GM11168 (cell line): ENCODE data around the gene FIGNL2.

ENCODE experiments used
- in situ Hi-C: fragments of 300-500 bp; cut with MboI; formaldehyde crosslinking; loops from one replicate; pipeline ENCODE4 v1.12.0; 2022; ENCODE audit warnings: low sequenced_read_pairs; ENCODE audit not compliant: unreplicated experiment

FIGNL2 gene

DNA sequence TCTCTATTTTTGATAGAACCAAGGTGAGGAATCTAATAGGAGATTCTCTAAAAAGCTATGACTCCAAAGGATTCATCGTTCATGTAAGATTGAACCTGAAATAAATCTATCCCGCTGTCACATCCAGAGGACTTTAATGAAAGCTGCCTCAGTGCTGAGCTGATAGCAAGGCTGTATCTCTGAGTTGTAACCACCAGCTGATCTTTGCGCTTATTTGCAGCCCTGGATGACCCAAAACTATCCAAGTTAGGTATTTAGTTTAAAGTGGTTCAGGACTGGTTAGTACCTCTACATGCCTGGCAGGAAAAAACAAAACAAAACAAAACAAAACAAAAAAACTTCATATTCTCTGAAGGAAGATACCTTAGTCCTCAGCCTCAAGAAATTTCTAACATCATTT lies 30.6 kb upstream of the FIGNL2 start:
- in situ Hi-C loops, result no loop called here

DNA sequence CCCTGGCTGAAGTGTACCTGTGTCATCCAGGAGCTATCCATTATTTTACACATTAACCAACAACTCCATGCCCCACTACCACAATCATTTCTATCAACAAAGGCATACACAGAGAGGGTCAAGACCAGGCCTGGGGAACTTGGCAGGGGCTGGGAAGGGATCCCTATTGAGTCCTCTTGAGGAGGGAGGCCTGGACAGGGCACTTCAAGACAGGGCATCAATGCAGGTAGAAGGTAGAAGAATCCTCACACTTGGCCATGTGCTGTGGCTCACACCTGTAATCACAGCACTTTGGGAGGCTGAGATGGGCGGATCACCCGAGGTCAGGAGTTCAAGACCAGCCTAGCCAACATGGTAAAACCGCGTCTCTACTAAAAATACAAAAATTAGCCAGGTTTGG lies 26.0 kb upstream of the FIGNL2 start:
- in situ Hi-C loops, result no loop called here

DNA sequence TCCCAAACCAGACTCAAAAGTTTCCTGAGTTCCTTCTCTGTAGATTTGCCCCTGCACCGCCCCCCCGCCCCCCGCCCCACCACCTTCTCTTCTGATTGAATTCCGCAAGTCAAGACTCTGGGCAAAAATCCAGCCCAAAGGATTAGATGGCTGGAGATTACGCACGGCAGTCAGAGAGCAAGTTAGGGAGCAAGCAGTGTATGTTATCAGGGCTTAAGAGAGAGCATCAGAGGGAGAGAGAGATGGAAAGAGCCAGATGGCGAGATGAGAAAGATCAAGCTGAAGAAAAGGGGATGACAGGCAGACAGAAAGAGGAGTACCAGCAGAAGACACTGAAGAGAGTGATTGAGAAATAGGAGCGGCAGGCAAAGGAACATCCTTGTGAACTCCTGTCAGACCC lies 25.5 kb upstream of the FIGNL2 start:
- in situ Hi-C loops, result no loop called here

DNA sequence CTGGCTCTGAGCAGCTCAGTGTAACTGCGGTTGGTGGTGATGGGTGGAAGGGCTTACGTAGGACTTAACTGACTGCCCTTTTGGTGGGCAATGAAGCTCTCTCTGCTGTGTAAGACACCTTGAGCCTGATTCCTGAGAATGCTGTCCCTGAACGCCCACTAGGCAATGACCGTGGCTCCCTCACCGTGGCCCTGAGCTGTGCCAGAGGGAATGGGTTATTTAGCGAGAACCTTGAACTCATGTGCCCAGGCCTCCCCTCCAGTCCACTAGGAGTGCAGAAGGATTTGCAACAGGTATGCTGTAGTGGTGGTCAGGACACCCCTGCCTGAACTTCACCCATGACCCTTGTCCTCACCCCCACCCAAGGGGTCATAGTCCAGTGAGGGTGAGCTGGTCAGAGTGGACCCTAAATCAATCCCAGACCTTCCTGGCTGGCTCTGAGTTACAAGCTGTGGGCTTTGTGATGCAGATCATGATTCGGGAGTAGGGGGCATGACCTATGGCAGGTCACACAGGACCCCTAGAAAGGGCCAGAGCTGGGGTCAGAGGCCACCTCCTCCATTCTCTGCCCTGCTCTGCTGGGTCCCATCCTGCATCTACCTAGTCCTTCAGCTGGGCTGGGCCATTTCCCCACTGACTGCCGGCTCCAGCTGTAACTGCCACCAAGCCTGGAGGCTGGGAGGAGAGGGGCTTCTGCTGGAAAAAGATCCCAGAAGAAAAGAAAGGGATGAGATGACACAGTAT lies 24.9 kb upstream of the FIGNL2 start:
- in situ Hi-C loops, result no loop called here

DNA sequence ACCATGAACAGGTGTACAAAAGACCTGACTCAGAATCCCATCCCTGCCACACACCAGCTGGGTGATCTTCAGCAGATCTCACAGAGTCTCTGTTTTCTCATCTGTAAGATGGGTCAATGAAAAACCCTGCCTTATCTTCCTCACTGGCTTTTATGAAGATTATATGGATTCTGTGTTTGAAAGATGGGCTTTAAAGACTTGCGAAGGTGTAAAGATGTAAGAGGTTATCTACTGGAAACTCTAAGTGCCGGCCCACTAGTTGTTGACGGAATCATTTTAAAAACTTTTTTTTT lies 24.1 kb upstream of the FIGNL2 start:
- in situ Hi-C loops, result no loop called here

DNA sequence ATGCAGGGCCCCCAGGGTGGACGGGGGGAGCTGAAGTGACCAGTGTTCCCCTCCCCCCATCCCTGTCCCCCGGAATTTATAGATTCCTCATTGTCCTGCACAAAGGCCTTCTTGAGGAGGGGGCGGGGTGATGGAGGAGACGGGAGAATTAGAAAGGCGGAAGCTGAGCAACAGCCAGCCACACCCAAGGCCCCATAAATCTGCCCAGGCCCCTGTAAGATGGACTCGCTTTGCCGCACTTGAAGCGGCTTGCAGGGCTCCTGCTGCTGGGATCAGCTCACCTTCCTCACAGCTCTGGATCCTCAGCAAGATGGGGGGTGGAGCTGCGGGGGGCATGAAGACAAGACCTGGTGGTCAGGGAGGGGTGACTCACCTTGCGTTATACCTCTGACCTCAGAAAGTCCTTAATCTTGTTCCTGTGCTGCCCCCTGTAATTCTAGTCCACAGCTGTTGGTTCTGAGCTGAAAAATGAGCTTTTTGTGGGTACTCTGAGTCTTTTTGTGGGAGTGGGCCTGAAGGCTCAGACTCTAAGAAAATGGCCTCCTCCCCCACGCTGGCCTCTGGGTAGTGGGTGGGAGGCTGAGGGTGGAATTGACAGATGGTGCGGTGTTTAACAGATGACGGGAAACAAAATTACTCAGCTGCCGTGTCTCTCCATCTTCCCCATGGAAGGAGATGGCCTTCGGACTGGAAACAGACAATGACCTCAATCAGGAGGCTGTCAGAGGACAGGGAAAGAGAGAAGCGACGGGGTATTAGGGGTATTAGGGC lies 23.6 kb upstream of the FIGNL2 start:
- in situ Hi-C loops, result no loop called here

DNA sequence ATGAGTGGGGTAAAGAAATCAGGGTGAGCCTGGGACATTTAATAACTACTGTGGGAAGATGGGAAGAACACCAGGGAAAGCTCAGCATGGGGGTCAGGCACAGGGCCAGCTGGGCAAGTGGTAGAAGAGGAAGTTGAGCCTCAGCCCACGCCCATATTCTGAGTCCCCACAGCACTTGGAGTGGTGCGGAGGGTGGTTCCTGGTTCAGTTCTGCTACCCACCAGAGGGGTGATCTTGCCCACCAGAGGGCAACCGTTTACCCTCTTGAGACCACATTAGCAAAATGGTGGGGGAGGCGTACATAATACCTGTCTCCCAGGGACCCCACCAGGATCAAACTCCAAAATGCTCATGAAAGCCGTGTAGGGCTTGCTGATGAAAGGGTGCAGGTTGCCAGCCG lies 22.6 kb upstream of the FIGNL2 start:
- in situ Hi-C loops, result no loop called here

DNA sequence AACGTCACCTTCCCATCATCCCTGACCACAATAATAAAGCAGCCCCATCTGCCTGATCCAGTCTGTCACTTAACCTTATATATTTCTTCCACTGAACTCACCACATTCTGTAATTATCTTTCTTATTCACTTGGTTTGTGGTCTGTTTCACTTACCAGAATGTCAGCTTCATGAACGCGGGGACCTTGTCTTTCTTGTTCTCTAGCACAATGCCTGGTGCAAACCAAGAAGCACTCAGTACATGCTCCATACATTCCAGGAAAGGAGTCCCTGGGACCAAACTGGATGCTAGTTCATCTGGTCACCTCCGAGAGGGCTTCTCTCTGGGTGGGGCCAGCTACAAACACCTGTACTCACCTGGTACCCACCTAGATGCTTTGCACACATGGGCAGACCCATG lies 22.0 kb upstream of the FIGNL2 start:
- in situ Hi-C loops, result no loop called here

DNA sequence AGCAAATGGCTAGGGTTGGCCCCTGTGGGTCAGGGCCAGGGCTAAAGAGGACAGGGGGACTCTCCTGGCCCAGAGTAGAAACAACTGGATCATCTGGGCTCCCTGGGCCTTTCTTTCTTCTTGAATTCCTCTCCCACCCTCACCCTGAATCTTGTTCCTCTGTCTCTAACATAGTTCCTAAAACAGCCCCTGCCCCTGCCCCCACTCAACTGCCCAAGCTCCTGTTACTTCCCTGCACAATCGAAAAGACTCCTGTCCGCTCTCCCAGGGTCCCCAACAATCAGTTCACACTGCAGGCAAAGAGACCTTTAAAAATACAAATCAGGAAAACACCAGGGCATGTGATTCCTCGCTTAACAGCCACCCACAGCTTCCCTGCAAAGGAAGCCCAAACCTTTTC lies 21.4 kb upstream of the FIGNL2 start:
- in situ Hi-C loops, result no loop called here

DNA sequence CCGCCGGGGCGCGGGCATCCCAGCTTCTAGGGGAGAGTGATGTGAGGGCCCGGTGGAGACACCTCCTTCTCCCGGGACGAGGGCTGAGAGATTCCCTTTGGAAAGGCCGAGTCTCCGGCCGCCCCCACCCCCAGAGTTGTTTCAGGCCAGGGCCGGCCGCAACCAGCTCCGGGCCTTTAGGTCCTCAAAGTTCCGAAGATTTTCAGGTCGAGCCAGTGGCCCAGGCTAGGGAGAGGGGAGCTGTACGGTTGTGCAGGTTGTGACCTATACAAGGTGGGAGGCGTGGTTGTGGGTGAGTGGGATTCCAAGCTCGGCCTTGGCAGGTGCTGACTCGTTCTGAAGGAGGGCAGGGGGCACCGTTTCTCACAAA lies 21.0 kb upstream of the FIGNL2 start:
- in situ Hi-C loops, result no loop called here

DNA sequence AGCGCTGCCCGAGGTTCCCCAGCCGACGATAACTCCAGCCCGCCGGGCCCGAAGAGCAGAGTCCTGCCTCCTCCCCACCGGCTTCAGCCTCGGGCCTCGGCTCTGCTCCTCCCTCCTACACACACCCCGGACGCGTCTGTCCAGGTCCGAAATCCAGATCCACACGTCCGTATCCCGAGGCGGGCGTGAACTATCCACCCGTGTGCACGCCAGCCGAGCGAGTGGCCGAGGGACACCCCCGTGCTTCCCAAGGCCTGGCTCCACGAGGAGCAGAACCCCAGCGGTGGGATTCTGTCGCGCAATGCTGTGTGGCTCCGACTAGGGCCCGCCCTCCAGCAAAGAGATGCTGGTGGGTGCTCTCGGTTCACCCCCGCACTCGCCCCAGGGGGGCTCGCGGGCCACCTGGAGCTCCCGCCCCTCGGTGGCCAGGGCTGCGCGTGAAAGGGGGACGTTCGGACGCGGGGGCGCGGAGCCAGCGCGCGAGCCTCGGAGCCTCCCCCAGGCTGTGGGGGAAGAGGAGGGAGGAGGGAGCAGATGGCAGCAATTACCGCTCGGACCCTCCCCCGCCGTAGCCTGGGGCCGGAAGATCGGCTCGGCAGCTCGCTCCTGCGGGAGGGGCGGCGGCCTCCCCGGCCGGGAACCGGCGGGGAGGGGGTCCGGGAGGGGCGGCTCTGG lies 20.4 kb upstream of the FIGNL2 start:
- in situ Hi-C loops, result no loop called here

DNA sequence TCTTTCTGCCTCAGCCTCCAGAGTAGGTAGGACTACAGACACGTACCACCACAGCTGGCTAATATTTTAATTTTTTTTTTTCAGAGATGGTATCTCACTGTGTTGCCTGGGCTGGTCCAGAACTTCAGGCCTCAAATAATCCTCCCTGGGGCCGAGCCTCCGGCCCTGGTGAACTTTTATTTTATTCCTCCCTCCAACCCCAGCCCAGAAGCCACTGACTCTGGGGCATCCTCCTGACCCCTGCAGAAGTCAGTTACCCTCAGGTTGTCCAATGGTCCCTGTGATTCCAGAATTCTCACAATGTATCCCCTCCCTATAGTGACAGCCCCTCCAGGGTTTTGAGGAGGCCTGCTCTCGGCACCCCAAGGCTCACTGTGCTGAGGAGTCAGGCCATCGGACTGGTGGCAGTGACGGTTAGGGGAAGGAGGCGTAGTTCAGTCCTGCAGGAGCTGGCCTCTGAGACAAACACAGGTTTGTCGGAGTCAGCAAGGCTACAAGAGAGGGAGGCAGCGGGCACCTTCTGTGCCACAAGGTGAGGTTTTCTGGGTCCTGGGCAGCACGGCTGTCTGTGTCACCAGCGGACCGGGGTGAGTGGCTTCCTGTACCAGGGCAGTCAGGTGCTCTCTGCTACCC lies 19.4 kb upstream of the FIGNL2 start:
- in situ Hi-C loops, result no loop called here

DNA sequence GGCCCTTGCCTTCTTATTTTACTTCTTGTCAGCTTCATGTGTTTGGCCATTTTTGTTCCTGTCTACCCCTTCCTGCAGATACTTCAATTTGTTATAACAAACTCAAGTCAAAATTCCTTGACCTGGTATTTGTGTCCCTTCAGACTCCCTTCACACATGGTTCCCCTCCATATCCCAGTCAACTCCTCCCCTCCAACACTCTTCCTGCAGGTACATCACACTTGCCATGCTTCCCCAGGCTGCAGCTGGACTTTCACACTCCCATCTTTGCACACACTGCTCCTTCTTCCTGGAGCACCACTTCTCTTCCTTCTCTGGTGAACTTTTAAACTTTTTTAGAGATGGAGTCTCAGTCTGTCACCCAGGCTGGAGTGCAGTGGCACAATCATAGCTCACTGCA lies 18.9 kb upstream of the FIGNL2 start:
- in situ Hi-C loops, result no loop called here

DNA sequence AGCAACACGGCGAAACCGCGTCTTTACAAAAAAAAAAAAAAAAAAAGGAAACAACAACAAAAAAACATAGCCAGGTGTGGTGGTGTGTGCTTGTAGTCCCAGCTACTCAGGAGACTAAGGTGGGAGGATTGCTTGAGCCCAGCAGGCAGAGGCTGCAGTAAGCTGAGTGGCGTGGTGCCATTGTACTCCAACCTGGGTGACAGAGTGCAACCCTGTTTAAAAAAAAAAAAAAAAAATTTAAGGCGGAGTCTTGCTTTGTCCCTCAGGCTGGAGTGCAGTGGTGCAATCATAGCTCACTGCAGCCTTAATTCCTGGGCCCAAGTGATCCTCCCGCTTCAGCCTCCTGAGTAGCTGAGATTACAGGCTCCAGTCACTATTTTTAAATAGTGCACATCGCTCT lies 18.2 kb upstream of the FIGNL2 start:
- in situ Hi-C loops, result no loop called here

DNA sequence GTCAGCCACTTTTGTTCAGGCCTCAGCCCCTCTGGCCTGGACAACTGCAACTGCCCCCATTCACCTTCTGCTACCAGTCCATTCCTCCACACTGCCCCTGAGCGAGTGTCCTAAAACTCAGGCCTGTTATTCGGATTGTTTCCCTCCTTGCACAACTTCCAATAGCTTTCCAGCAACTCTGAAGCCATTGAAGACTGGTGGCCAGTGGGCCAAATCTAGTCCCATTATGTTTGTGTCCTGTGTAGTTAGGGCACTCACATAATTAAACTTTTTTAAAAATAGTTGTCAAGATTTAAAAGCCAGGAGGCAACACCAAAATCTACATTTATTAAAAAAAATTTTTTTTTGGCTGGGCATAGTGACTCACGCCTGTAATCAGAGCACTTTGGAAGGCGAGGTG lies 17.8 kb upstream of the FIGNL2 start:
- in situ Hi-C loops, result no loop called here

DNA sequence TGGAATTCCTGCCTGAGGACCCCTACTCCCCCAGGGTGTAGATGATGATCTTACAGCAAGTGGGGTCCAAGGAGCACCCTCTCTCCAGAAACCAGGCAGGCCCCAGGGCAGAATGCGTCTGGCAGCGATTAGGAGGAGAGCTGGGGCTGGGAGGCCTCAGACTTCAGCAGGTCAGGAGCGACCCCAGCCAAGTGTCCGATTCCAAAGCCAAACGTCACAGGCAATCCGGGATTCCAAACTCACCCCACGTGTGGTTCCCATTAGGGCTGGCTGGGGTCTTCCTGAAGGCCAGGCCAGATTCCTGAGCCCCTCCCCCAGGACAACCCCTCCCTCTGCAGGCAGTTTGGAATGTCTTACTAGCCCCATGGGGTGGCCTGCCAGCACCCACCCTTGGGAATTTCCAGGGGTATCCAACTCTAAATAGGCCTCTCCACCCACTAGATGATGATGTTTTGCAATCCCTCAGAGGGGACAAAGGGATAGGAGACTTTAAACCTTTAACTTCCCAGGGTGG lies 17.3 kb upstream of the FIGNL2 start:
- in situ Hi-C loops, result no loop called here

DNA sequence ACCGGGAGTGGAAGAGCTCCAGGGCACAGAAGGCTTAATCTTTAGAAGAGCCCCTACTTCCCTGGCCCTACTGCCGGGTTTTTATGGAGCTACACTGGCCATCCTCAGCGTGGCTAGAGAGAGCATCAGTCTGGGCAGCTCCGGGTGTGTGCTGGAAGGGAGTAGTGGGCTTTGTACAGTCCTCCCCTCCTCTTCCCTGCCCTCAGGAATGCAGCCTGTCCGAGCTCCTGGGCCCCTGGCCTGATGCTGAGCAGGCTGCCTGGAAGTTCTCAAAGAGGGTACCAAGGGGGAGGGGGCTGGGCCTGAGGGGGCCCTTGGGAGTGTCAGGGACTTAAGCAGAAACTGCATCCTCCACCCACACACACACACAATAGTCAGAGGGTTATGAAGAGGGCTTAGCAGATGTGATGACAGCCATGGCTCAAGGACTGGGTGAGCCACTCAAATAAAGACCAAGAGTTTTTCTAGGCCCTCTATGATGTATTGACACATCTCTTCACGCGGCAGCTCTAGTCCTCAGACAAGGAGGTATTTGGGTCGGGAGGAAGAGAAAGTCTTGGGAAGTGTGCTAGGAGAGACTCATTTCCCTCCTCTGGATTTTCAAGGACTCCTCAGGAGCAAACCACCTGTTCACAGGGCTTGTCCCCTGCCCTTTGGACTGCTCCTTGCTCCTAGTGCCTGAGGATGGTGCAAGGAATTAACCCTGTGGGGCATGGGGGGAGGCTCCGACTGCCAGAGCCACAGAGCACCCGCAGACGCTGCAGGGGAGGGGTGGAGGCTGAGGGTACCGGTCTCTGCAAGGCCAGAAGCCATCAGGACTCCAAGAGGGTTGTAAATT lies 16.5 kb upstream of the FIGNL2 start:
- in situ Hi-C loops, result no loop called here

DNA sequence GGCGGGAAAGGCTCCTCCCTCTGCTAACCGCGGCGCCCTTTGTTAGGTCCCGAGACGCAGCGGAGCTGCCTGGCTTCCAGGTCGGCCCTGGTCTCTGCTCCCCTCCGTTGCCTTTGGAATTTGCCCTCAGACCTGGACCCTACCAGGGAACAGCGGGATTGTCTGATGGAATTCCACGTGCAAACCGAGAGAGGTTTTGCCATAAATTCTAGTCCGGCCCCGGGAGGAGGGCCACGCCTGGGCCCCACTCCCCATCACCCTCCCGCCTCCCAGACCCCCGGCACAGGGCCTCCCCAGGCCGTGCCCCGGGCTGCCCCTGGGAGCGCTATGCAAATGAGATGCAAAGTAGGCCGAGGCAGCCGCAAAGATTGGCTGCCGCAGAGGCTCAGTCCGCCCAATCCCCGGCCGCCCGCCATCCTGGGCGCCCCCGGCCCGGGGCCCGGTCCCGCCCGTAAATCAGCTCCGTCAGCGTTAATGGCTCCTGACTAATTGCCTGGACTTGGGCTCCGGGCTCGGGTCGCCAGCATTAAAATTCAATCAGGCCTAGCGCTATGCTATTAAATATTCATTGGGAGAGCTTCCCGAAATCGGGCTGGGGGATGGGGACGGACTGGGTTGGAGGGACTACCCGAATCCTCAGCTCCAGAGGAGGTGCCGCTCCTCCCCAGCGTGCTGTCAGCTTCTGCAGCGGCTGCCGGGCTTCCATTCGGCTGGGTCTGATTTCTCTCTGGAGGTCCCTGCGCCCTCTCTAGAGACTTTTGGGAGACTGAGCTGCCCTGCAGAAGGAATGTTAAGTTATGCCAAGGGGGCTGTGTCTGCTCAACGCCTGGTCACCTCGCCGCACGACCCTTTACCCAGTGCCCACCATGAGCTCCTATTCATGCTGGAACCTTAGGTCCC lies 15.7 kb upstream of the FIGNL2 start:
- in situ Hi-C loops, result no loop called here

DNA sequence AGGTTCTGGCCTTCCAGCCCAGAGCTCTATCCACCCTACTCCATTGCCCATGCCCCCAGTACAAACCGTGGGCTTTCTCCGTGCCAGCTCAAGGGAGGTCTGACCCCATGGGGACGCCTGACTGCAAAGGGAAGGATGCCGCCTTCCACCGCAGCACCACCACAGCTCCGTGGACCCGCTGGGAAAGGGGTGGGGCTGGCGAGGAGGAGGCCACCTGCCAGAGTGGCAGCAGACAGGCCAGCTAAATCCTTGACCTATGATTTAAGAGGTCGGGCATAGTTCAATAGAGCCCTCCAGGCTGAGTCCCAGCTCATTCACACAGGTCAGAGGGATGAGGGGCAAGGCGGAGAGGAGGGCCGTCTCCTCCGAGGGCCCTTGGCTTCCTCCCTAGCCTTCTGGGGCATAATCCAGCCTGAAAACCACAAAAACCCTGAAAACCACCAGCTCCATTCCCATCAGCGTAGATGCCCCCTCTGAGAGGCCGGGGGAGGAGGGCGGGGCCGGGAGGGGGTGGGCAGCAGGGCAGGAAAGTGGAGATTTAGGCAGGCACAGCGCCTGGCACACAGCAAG lies 14.9 kb upstream of the FIGNL2 start:
- in situ Hi-C loops, result no loop called here
